GM19035 (cell line): Measurements from ENCODE around the gene ZNF598.
"Not testable (repeated sequence)": the region's sequence is repeated elsewhere in the genome, so short reads cannot be mapped to it uniquely, and the experiment has no call there.

Experiments
- ATAC-seq: cut with Tn5 transposase; IDR thresholded peaks from one replicate; pipeline ENCODE4 v1.9.1; 2021; ENCODE audit not compliant: unreplicated experiment

ZNF598 gene

DNA sequence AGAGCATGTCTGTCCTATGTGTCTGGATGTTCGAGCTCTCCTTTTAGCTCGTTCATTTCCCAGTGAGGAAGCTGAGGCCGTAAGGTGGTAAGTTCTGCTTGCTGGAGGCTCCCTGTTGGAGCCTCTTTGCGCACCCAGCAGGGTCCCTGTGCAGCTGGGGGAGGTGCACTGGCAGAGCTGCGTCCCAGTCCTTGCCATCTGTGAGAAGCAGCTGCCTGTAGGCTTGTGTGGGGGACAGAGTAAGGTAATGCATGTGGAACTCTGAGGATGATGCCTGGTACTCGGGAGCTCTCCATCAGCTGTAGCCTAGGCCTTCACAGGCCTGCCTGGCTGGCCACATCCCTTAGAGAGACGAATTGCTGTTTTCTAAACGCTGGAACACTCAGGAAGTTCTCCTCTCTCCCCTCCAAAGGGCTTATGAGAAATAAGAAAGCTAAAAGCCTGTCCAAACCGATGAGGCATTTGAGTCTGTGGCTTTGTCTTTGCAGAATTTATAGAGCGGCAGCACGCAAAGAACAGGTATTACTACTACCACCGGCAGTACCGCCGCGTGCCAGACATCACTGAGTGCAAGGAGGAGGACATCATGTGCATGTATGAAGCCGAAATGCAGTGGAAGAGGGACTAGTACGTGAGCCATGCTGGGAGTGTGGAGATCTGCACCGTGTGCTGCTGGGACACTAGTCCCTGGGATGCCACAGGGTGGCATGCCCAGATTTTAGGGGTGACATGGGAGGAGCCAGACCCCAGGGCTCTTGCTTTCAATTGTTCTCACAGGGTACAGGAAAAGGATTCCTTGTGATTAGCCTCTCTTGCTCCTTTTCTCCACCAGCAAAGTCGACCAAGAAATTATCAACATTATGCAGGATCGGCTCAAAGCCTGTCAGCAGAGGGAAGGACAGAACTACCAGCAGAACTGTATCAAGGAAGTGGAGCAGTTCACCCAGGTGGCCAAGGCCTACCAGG lies 48.7 kb downstream of the ZNF598 start:
- ATAC-seq = no peak

DNA sequence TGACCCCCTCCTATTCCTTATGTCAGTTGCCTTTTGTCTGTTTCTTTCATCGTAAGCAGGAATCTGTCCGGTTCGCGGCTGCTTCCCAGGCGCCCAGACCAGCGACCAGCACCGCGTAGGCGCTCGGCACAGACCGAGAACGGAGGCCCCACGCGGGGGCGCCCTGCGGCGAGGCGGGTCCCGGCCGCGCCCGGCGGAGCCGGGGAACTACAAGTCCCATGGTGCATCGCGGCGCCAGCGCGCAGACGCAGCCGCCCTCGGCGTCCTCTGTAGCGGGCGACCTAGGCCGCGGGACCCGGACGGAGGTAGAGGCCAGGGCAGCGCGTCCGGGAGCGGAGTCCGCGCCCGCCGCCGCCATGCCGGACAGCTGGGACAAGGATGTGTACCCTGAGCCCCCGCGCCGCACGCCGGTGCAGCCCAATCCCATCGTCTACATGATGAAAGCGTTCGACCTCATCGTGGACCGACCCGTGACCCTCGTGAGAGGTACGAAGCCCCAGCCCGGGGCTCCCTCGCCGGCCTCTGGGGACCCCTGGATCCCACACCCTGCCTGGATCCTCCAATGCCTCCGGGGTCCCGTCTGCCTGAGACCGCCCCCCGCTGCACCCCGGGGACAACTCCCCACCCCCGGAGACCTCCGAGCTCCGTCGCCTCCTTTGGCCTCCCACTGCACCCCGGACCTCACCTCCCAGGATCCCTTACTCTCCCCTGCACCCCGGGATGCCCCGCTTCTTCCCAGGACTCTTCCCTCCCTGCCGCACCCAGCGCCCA lies 50.2 kb downstream of the ZNF598 start, which contains the start of gene NDUFB10:
Gene NDUFB10 (plus strand): TSS at position 270 of the 771 bp plus-strand sequence. CDS start 87 bp downstream, at position 357.
- peak; percentile 74 for ATAC-seq

DNA sequence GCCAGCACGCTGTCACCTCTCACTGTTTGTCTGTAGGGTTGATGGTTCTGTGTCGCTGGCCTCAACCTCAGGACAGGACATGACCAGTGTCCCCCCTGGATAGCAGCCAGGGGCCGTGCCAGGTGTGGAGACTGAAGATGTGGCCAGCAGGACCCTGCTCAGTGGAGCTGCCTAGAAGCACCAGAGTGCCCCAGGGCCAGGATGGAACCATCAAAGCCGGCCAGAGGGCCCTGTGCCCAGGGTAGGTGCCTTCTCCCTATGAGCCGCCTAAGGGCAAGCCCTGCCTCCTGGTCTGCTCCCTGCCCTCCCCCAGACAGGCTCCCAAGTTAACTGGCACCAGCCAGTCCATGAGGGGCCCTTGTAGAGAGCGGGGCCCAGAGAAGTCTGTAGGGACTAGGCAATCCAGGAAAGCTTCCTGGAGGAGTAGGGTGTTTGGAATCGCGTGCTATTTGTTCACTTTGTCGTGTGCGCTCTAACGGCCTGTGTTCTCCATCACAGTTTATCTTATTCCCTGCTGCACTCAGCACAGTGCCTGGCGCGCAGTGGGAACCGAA lies 50.8 kb downstream of the ZNF598 start:
- ATAC-seq = no peak

DNA sequence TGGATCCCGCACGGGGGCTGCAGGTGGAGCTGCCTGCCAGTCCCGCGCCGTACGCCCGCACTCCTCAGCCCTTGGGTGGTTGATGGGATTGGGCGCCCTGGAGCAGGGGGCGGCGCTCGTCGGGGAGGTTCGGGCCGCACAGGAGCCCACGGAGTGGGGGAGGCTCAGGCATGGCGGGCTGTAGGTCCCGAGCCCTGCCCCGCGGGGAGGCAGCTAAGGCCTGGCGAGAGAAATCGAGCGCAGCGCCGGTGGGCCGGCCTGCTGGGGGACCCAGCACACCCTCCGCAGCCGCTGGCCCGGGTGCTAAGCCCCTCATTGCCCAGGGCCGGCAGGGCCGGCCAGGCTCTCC lies 51.5 kb downstream of the ZNF598 start:
- not testable (repeated sequence) for ATAC-seq

DNA sequence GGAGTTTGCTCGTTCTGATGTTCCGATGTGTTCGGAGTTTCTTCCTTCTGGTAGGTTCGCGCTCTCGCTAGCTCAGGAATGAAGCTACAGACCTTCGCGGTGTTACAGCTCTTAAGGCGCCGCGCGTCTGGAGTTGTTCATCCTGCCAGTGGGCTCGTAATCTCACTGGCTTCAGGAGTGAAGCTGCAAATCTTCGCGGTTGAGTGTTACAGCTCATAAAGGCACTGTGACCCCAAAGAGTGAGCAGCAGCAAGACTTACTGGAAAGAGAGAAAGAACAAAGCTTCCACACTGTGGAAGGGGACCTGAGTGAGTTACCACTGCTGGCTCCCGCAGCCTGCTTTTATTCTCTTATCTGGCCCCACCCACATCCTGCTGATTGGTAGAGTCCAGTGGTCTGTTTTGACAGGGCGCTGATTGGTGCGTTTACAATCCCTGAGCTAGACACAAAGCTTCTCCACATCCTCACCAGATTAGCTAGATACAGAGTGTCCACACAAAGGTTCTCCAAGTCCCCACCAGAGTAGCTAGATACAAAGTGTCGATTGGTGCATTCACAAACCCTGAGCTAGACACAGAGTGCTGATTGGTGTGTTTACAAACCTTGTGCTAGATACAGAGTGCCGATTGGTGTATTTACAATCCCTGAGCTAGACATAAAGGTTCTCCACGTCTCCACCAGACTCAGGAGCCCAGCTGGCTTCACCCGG lies 52.0 kb downstream of the ZNF598 start:
- not testable (repeated sequence) for ATAC-seq

DNA sequence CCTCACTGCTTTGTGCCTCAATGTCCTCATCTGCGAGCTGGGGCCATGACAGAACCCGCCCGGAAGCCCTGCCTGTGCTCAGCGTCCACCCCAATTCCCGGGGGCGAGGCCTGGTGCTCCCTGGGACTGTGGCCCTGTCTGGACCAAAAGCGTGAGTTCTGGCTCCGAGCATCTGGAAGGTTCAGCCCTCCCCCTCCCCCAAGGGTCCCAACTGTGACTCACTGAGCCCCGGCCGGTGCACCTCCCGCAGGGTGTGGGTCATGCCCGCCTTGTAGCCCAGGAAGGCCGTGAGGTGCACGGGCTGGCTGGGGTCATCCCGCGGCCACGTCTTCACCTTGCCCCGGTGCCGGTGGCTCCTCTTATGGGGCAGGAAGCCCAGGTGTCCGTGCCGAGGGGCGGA lies 55.9 kb downstream of the ZNF598 start:
- ATAC-seq = no peak

DNA sequence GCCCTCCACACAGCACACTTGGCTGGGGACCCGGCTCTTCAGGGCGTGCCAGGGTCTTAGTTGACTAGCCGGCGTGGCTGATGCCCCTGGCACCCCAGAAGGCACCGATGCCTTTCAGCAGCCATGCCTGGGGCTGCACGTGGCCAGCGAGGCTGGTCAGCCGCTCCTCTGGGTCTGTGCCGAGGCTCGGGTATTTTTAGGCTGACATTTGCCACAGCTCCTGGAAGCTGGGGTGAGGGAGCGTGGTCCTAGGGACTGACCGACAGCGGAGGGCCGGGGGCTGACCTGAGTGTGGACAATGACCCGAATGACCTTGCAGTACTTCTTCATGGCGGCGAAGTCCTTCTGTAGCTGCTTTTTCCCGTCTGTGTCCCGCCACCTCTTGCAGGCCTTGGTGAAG lies 59.1 kb downstream of the ZNF598 start:
- ATAC-seq = no peak

DNA sequence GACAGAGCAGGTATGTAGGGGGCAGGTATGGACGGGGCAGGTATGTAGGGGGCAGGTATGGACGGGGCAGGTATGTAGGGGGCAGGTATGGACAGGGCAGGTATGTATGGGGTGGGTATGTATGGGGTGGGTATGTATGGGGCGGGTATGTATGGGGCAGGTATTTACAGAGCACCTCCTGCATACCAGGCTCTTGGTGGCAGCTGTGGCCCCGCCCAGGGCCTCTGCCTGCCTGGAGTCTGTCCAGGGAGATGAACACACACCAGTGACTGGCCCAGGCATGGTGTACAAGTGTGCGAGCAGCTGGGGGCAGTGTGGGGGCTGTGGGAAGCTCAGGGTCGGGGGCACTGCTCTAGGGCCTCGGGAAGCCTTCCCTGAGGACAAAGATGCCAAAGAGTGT lies 59.6 kb downstream of the ZNF598 start:
- no peak for ATAC-seq

DNA sequence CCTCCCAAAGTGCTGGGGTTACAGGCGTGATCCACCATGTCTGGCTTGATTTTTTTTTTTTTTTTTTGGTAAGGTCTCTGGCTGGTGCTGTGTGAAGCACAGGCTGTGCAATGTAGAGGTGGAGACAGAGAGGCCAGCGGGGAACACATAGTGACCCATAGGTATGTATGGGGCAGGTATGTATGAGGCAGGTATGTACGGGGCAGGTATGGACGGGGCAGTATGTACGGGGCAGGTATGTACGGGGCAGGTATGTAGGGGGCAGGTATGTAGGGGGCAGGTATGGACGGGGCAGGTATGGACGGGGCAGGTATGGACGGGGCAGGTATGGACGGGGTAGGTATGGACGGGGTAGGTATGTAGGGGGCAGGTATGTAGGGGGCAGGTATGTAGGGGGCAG lies 60.1 kb downstream of the ZNF598 start:
- no peak for ATAC-seq
